Activated CD4-positive, alpha-beta T cell treated with anti-CD3 and anti-CD28 coated beads for 1 hour (primary cell): ENCODE measurements around the gene BBX.
"Not testable (repeated sequence)": the region's sequence is repeated elsewhere in the genome, so short reads cannot be mapped to it uniquely, and the experiment has no call there.

Experiments
- DNase-seq: peaks from one replicate; pipeline ENCODE4 v3.0.0-alpha.2; 2020

The BBX gene

DNA sequence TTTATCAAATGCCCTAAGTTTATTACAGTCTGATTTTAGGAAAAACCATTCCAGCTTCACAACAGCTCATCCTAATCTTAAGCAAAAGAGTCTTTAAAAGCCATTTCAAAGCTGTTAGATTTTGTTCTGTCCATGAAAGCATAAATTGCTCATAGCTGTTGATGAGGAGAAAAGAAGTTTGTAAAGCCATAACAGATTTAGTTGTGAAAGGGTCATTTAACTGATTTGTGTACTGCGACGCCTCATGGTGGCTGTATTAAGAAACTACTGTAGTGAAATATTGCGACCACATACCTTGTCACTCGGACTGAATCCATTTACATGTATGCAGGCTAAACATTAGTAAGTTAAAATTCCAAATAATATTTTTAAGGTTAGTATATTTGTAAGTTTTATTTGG lies 20.9 kb downstream of the BBX start:
- no peak for DNase-seq

DNA sequence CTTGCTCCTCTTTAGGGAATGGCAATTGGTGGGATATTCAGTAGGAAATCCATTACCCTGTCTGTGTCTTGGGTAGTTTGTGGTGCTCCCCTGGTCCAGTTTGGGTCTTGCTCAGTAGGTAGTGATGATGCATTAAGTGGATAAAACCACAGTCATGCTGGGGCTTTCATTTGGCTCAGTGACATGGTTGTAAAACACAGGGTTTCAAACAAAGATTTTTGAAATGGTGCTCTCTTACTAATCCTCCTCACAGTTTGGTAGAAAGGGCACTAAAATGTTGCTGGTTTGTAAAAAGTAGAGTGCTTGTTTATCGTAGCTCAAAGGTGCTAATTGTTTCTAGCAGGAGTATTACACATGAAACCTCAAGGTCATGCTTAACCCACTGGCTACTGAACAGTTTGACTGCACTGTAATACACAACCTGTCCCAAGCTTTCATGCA lies 22.9 kb downstream of the BBX start:
- DNase-seq = no peak

DNA sequence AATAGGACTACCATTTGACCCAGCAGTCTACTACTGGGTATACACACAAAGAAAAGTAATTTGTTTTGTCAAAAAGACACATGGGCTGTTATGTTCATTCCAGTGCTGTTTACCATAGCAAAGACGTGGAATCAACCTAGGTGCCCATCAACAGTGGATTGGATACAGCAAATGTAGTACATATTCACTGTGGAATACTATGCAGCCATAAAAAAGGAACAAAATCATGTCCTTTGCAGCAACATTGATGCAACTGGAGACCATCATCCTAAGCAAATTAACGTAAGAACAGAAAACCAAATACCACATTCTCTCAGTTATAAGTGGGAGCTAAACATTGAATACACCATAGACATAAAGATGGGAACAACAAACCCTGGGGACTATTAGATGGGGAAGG lies 25.8 kb downstream of the BBX start:
- no peak for DNase-seq

DNA sequence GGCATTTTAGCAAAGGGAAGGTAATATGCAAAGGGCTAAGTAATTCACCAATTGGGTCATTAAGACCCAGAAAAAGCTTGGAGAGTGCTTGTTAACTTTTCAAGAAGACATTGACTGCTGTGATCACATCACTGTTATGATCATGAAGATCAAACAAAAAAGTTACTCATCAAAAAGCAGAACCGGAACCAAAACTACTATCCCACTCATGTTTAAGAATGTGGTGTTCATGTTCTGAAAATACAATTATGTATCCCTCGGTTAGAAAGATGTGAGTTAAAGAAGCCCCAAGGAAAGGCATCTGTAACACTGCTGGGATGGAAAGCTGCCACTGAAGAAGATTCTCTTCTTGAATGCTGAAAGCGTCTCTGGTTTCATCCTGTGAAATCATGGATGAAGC lies 32.6 kb downstream of the BBX start:
- no peak for DNase-seq

DNA sequence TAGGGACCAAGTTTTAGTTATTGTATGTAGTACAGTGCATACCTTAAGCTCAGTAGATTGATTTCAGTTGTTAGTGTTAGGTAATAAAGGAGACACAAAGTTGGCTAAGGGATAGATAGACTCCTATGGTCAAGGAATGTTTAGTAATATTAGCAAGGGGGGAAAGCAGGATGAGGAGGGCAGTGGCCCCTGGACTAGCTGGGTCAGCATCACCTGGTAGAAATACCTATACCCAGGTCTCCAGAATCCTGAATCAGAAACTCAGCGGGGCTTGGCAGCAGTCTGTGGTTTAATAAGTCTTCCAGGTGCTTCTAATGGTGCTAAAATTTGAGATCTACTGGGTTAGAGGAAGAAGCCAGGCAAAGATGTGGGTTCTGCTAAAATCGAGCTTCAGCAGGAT lies 35.0 kb downstream of the BBX start:
- no peak for DNase-seq

DNA sequence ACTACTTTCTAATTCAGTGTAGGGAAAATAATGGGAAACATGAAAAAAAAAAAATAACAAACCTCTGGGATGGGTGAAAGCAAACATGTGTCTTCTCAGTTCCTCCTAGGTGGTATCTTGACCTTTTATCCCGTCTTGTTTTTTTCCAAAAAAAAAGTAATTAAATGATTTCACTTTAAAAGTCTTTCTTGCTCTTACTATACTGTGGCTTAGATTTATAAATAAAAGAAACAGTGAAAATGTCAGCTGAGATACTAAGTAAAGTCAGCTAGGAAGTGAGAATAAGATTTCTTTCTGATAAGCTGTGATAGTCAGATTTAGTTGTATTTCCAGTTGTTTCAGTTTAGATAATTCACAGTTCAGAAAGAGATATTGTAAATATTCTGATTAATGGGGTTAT lies 37.4 kb downstream of the BBX start:
- DNase-seq = no peak

DNA sequence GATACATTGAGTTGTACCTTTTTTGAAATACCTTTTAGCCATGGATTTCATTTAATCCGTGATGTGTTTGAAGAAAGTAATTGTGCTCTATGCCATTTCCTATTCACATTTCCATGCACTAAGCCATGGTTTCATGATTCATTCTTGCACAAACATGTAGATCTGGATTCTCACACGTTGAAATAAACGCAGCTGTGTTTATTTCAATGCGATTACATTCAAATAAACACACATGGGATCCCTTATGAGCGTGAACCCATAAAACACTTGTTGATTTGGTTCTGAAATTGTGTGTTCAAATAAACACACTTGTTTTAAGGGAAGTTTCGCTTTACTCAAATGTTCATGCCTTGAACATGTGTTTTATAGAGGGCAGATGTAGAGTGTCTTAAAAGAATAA lies 39.2 kb downstream of the BBX start:
- DNase-seq = no peak

DNA sequence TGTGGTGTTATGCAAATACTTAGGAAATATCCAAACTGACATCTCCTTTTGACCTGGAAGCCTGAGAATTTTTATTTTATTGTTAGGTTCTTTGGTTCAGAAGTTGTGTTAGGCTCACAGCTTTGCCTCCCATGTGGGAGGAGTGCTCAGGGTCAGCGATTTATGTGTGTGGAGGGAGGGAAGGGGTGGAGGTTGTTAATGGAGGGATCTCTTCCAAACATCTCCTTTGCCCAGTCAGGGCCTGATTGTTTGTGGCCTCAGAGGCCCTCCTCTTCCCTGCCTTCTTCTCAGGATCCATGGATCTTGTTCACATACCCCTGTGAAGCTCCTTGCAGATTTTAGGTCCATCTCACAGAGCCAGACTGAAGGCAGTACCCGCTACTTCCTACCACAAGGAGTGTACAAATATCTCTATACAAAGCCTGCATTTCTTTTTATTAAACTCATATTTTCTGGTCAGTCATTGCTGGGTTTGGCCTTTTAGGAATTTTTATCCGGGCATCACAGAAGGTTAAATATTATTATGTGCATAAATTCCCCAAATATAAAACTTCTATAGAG lies 40.3 kb downstream of the BBX start:
- no peak for DNase-seq

DNA sequence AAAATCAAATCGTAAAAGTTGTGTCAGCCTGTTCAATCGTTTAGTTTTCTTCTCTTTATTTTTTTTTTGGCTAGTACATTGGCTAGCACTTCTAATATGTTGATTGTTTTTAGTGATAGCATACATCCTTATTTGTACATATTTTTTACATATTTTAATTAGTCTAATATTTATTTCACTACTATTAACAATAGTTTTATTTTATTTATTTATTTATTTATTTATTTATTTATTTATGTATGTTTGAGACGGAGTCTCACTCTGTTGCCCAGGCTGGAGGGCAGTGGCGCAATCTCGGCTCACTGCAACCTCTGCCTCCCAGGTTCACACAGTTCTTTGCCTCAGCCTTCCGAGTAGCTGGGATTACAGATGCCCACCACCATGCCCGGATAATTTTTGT lies 42.5 kb downstream of the BBX start:
- not testable (repeated sequence) for DNase-seq

DNA sequence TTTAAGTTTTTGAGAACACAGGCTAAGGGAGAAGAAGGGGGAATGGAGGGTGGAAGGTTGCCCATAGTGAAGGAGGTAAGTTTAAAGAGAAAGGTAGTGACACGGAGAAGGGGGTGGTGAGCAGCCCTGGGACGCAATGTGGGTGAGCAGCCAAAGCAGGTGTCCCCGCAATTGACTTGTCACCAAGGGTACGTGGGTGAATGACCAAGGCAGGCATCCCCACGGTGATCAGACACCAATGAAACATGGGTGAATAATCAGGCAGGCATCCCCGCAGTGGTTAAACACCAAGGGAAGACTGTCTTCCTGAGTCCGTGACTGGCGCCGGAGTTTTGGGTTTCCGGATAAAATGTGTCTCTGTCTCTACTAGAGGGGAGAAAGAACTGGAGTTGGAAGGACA lies 48.3 kb downstream of the BBX start:
- DNase-seq = not testable (repeated sequence)

DNA sequence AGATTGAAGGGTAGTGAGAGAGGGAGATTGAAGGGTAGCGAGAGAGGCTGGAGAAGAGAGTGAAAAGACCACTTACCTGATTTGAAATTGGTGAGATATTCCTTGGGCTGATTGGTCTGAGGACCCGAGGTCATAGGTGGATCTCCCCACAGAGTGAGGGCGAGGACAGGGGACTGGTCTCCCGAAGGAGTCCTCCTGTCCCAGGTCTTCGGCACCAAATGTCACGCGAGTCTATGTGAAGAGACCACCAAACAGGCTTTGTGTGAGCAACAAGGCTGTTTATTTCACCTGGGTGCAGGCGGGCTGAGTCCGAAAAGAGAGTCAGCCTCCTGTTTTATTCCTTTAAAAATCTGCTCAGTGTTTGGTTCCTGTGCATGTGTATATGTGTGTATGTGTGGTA lies 48.7 kb downstream of the BBX start:
- DNase-seq = not testable (repeated sequence)

DNA sequence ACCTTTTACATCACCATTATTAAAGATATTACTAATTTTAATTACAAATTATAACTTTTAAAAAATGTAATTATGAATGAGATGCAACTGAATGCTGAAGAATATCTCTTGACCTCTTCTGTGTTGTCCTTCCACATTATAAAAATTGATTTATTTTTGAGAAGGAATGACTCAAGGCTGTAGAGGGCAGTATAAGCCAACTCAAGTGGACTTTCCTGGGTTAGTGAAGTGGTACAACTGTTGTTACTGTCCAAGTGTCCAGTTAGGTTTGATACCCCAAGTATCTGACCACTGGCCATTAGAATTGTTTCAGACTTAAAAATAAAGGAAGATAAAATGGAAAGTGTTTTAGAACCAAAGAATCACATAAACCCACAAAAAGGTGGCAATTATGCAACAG lies 51.9 kb downstream of the BBX start:
- no peak for DNase-seq

DNA sequence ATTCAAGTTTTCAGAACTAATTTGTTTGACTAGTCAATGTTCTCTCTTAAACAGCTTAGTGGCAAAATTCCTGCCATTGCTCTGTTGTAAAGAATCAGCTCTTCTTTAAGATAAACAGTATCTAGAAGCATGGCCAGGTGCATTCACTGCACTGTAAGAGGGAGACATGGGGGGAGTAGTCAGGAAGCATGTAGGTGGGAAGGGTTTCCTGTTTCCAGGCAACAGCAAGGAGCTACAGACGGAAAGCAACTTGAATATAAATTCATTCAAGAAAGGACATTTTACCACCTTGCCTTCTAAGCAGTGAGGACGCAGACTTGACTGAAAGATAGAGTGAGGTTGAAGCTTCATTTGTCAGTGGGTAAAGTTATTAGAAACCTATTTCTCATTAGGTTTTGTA lies 55.3 kb downstream of the BBX start:
- no peak for DNase-seq

DNA sequence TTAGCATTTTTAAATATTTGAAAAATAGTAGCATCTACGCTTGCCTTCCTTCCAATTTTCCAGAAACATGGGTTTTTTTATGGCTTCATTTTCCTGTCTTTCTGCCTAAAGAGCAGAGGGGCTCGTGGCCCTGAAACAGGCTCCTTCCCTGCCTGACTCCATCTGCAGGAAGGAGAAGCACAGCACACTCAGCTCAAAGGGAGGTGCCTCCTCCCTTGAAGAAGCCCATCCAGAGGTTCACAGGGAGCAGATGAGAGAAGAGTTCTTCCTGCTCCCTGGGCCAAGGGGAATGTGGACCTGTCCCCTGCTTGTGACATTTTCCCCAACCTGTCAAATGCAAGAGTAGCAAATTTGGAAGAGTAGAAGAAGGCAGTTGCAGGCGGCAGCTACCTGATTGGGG lies 55.8 kb downstream of the BBX start:
- no peak for DNase-seq

DNA sequence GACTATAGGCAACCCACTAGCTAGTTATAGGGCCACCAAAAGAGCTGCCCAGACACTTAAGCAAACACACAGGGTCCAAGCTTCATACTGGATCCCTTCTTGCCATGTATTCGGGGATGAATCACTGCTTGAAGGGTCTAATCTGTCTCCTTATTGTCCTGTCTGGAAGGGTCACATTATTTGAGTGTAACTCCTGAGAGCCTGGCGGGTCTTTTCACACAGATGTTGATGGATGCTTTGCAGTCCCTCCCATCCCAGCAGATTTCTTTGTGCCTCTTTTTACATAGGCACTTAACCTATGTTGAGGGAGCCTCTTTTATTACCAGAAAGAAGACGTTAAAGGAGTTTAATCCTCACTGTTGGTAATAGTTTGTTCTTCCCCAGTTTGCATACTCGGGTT lies 56.6 kb downstream of the BBX start:
- DNase-seq = no peak

DNA sequence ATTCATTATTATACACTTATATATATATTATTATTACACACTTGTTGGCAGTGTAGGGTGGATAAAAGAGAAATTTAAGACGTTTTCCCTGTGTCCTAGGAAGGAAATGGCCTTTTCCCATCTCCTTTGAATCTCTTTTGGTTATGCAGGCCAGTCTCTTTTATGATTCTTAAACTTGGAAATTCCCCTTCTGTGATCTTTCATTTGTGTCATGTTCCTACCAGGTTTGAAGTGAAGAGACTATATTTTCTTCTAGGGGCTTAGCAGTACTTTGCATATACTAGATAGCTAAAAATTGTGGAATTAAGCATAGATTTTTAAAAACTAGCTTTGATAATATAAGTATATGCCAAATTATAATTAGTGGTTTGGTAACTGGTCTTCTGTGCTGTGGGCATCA lies 58.5 kb downstream of the BBX start:
- DNase-seq = no peak

DNA sequence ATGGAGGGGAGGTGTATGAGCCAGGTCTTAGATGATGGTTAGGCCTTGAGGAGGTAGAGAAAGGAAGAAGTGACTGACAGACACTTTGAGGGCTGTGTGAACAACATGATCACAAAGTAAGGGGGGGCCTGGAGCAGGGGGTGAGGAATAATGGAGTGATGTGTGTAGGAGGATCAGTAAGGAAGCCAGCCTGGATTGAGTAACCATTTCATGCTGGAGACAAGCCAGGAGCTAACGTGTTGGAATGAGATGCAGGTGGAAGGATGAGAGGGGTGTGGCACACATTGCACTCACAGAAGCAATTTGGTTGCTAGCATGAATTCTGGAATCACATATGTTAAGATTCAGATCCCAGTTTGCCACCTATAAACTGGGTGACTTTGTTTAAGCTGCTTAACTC lies 65.5 kb downstream of the BBX start:
- no peak for DNase-seq

DNA sequence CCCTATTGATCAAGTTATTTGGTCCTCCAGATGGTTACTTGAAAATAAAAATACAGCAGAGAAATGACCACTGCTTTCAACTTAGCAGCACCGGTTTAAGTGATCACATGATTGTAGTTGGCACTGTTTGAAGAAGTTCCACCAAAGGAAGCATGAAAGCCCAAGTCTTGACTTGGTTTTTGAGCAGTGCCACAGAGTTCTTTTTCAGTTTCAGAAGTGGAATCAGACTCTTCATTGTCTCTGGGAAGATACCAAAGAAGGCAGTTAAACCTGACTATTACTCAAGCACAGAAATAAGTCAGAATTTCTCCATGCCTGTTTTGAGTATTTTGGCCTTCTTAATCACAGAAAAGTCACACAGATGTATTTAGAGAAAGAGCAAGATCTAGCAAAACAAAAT lies 66.7 kb downstream of the BBX start:
- DNase-seq = no peak

DNA sequence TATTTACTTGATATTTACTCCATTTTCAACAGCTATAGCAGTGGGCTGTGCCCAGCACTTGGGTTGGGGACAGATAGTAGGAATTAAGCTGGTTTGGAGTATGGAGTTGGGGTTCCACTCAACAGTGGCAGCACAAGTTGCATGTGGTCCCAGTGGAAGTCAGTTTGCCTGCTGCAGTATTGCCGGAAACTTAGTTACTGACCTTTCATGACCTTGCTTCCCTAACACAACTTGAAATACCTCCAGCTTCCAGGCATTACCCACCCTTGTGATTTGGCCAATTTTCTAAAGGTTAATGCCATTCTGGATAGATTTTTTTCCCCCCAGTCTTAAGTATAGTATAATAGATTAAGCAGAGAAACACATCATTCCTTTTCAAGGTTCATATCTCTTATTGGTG lies 68.0 kb downstream of the BBX start:
- DNase-seq = no peak

DNA sequence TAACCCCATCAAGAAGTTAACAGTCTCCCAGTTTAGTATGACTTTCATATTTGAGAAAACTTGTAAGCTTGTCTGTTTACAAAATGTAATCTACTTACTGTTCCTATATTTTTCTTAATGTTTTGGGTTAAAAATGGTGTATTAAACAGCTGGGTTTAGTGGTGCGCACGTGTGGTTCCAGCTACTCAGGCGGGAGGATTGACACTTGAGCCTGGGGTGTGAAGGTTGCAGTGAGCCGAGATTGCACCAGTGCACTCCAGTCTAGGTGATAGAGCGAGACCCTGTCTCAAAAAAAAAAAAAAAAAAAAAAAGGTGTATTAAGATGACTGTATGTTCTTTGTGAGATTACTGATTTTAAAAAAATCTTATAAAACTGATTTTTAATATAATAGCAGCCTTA lies 69.3 kb downstream of the BBX start:
- no peak for DNase-seq

DNA sequence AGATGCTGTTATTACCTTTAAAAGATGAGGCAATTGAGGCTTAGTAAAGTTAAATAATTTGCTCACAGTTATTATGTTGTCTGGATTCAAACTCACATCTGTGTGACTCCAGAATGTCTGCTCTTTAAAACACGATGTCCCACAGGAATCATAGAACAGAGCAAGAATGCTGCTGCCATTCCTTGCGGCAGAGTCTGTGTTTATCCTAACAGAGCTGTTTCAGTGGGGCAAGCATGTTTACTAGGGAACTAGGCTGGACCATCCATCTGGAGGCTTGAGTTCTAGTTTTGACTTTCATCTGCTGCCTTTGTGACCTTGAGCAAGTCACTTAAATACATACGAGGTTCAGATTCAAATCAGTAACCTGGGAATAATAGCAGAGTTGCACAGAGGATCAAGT lies 72.1 kb downstream of the BBX start:
- no peak for DNase-seq

DNA sequence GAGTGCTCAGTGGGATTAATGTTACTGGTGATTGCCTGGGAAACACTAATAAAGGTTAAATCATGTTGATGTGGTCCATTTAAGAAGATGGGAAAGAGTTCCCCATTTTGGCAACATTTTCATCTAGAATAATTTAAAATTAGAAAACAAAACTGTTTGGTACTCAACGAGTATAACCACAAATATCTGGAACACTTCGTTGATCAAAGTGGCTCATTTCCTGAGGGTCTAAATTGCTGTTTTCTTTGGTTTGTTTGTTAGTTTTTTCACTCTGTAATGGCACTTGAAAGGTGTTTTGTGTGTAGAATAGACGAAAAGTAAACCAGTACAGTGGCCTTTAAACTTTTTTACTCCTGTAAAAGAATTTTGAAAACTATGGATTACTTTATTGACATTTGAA lies 73.9 kb downstream of the BBX start:
- DNase-seq = no peak

DNA sequence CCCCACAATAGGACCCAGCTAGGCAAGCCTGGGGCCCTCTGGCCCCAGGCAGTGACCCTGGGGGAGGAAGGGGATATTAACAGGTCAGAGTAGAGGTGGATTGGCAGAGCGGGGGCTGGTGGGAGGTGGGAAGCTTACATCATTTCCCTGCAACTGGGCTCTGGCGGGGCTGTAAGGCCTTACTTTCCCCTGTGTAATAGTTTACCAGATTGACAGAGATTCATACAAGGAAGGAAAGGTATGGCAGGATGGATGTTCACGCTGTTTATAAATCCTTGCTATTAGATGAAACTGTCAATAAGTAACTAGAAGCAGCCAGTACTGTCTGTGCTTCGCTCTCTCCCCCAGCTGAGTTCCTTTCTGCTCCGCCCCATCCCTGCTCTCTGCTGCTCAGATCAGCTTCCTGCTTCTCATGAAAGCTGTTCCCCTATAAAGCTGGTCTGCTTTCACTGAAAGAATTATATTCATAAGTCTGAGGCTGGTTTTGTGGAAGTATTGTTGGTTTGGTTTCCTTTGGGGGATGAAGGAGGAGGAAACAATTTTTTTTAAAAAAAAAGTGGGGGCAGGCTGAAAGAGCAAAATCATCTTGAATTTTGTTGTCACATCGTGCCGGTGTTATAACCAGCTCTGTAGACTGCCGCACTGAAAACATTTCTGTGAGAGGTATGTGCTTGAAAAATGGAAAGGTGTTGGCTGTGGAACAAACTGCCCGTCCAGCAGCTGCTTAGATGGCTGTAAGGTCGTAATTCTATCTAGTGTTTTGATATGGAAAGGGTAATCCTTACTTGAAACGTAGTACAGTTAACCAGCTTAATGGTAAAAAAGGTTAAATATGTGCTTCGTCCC lies 76.4 kb downstream of the BBX start:
- peak; percentile 16 for DNase-seq

DNA sequence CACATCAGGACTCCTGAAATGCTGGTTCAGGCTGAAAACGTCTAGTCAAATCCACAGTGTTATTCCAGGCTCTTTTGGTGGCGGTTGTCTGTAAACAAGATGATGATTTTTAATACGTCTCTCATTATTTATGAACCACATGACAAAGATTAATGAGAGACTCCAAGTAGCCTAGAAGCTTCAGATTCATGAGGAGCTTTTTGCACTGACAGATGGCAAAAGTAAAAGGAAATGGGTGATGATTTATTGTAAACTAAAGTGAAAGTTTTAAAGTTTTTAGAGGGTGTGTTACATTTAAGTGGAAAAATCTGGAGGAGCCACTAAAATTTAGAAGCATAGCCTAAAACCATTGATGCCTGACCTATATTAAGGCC lies 77.0 kb downstream of the BBX start:
- DNase-seq = no peak

DNA sequence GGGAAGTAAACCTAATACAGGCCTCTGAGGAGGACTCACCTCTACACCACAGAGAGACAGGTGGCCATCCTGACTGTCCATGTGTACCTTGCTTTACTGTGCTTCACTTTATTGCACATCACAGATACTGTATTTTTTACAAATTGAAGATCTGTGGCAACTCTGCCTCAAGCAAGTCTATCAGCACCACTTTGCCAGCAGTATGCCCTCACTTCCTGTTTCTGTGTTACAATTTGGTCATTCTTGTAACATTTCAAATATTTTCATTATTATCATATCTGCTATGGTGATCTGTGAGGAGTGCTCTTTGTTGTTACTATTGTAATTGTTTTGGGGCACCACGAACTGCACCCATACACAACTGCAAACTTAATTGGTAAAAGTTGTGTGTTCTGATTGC lies 78.0 kb downstream of the BBX start:
- no peak for DNase-seq
